Measurements from ENCODE around the gene FBXO2.
A peak's percentile ranks its signal among the peaks of the same experiment; 100 is the strongest.

The FBXO2 gene

DNA sequence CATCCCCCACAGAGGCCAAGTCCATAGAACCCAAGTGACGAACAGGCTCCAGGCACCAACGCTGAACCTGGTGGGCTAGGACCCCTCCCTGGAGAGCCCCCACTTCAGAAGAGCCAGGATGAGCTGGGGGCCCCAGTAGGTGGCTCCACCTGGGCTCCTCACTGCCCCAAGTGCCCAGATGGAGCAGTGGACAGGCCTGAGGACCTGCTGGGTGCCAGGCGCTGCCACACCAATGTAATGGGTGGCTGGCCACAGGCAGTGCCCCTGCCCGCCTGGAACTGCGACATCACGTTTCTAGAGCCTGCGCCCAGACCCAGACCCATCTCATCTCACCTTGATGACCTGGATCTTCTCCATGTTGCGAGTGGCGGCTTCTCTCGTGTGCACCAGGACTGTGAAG is 21.1 kb upstream of the FBXO2 start:
- Mint-ChIP-seq H3K36me3 (ENCODE audit: insufficient read depth) (peaks cover 31% of the 10 kb centered on the region), H3K27ac (no peak overlapping the region), H3K4me3 (no peak overlapping the region), H3K4me1 (ENCODE audit: low read depth in 2 of 2) (peaks cover 6 to 8% of the 10 kb centered on the region in 2 donors), H3K27me3 (no peaks in the 10 kb centered on the region), H3K9me3 (no peaks in the 10 kb centered on the region)
- ATAC-seq (replicated peaks) (no peak), DNase-seq (no peak)

DNA sequence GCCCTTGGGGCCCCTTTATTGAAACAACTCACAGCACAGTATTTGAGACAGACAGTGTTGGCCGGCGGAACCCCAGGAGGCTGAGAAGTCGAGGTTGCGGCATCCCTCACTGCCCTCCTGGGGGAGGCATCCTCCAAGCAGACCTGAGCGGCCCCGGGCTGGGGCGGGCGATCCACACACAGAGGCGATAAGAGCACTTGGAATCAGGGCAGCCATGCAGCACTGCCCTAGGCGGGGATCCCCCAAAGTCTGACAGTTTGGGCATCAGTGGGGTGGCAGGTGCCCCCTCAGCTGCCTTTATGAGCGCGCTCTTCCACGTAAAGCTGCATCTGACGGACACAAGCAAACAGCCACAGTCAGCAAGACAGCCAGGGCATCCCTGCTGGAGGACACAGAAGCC is 20.3 kb upstream of the FBXO2 start:
- DNase-seq = no peak
- H3K27me3 Mint-ChIP-seq = no peaks in the 10 kb centered on the region
- peaks cover 31% of the 10 kb centered on the region for H3K36me3 Mint-ChIP-seq (ENCODE audit: insufficient read depth)
- no peak for ATAC-seq (replicated peaks)
- no peak overlapping the region for H3K27ac Mint-ChIP-seq
- H3K9me3 Mint-ChIP-seq = no peaks in the 10 kb centered on the region
- H3K4me1 Mint-ChIP-seq (ENCODE audit: low read depth in 2 of 2) = peaks cover 4 to 6% of the 10 kb centered on the region in 2 donors
- no peak overlapping the region for H3K4me3 Mint-ChIP-seq

DNA sequence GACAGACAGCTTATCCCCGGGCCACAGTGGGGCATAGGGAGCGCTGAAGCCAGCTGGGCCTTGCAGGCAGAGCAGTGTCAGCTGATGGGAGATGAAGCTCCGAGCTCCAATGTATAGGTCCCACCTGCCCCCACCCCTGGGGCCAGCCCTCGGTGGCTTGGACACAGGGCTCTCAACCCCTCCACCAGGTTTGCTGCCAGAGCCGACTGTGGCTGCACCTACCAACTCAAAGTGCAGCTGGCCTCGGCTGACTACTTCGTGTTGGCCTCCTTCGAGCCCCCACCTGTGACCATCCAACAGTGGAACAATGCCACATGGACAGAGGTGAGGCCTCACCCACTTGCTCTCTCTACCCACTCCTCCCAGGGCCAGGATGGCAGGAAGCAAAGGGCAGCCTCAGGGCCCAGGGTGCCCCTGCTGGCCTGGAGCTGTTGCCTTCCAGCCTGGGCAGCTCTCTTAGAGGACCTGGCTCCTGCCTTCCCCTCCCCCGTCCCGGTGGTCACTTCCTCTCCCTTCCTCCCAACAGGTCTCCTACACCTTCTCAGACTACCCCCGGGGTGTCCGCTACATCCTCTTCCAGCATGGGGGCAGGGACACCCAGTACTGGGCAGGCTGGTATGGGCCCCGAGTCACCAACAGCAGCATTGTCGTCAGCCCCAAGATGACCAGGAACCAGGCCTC is 19.0 kb upstream of the FBXO2 start:
- ATAC-seq (replicated peaks) (no peak), DNase-seq (no peak)
- H3K9me3 Mint-ChIP-seq = no peaks in the 10 kb centered on the region
- H3K4me3 Mint-ChIP-seq = no peak overlapping the region
- peaks cover 5 to 10% of the 10 kb centered on the region in 2 donors for H3K4me1 Mint-ChIP-seq (ENCODE audit: low read depth in 2 of 2)
- H3K27me3 Mint-ChIP-seq = no peaks in the 10 kb centered on the region
- peaks cover 29% of the 10 kb centered on the region for H3K36me3 Mint-ChIP-seq (ENCODE audit: insufficient read depth)
- no peak overlapping the region for H3K27ac Mint-ChIP-seq

DNA sequence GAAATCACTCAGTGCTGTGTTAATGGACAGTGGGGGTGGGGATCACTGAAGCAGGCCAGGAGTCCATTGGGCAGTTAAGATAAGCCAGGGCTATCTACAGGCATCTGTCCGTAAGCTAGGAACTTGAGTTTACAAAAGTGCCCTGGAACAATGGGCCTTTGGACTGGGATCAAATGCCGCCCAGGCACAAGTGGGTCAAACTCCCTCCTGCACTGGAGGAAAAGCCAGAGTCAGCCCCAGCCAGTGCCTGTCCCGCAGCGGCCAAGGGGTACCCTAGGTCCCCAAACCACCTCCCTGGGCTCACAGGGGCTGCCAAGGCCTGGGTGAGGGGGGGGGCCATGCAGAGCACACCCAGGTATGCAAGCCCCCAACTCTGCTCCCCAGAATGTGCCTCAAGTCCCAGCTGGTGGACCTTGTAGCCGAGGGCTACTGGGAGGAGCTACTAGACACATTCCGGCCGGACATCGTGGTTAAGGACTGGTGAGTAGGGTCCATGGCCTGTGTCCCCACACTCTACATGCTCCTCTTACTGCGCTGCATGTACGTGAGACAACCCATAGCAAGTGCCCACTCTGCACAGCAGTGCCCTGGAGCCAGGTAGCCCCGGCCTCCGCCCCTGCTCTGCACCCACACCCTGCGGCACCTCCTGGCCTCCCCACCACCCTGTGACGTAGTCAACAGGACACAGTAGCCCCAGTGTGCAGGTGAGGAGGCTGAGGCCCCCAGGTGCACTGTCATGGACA is 17.5 kb upstream of the FBXO2 start:
- no peaks in the 10 kb centered on the region for H3K9me3 Mint-ChIP-seq
- ATAC-seq (replicated peaks) = no peak
- no peak overlapping the region for H3K4me3 Mint-ChIP-seq
- no peak for DNase-seq
- peaks cover 5 to 10% of the 10 kb centered on the region in 2 donors for H3K4me1 Mint-ChIP-seq (ENCODE audit: low read depth in 2 of 2)
- H3K36me3 Mint-ChIP-seq (ENCODE audit: insufficient read depth) = peaks cover 29% of the 10 kb centered on the region
- H3K27ac Mint-ChIP-seq = no peak overlapping the region
- H3K27me3 Mint-ChIP-seq = no peaks in the 10 kb centered on the region

DNA sequence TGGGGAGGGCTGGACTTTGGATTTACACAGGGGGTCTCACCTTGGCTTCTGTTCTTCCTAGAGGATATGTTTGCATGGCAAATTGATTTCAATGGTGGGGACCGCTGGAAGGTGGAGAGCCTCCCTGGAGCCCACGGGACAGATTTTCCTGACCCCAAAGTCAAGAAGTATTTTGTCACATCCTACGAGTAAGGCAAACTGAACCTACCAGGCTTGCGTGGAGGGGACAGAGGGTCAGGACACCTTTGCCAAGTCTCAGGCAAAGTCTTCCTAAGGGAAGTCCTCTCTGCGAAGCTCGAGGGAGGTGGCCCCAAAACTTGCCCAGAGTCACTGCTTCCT is 16.9 kb upstream of the FBXO2 start:
- ATAC-seq (replicated peaks) (no peak), DNase-seq (no peak)
- Mint-ChIP-seq H3K9me3 (no peaks in the 10 kb centered on the region), H3K27ac (no peak overlapping the region), H3K36me3 (ENCODE audit: insufficient read depth) (peaks cover 29% of the 10 kb centered on the region), H3K4me3 (no peak overlapping the region), H3K4me1 (ENCODE audit: low read depth in 2 of 2) (peaks cover 5 to 10% of the 10 kb centered on the region in 2 donors), H3K27me3 (no peaks in the 10 kb centered on the region)

DNA sequence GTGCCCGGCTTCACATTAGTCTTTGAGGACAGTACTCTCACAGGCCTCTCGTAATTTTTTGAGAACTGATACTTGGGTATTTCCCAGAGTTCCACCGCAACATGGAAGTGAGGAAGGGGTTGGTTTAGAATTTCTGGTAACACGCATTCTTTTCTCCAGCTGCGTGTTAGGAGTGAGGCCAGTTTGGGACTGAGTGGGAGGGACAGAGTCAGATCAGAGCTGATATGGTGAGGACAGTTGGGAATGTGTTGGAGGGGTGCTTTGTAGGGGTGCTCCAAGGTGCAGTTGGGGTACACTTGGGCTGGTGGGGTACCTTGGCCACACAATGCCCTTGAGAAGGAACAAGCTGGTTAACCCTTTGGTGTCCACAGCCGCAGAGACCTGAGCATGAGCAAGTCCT is 16.5 kb upstream of the FBXO2 start:
- no peak for DNase-seq
- no peaks in the 10 kb centered on the region for H3K27me3 Mint-ChIP-seq
- H3K4me3 Mint-ChIP-seq = no peak overlapping the region
- peaks cover 6 to 10% of the 10 kb centered on the region in 2 donors for H3K4me1 Mint-ChIP-seq (ENCODE audit: low read depth in 2 of 2)
- H3K9me3 Mint-ChIP-seq = no peaks in the 10 kb centered on the region
- H3K27ac Mint-ChIP-seq = no peak overlapping the region
- no peak for ATAC-seq (replicated peaks)
- peaks cover 33% of the 10 kb centered on the region for H3K36me3 Mint-ChIP-seq (ENCODE audit: insufficient read depth)

DNA sequence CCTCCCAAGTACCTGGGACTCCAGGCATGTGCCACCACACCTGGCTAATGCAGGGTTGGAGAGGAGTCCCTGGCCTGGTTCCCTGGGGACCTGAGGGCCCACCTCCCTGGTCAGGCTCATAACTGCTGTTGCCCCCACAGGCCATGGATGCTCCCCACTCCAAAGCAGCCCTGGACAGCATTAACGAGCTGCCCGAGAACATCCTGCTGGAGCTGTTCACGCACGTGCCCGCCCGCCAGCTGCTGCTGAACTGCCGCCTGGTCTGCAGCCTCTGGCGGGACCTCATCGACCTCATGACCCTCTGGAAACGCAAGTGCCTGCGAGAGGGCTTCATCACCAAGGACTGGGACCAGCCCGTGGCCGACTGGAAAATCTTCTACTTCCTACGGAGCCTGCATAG is 14.3 kb upstream of the FBXO2 start:
- no peak for ATAC-seq (replicated peaks)
- Mint-ChIP-seq H3K27me3 (no peaks in the 10 kb centered on the region), H3K4me3 (no peak overlapping the region), H3K36me3 (ENCODE audit: insufficient read depth) (peaks cover 20% of the 10 kb centered on the region), H3K9me3 (no peaks in the 10 kb centered on the region), H3K4me1 (ENCODE audit: low read depth in 2 of 2) (peaks cover 9 to 10% of the 10 kb centered on the region in 2 donors), H3K27ac (no peak overlapping the region)
- DNase-seq = no peak

DNA sequence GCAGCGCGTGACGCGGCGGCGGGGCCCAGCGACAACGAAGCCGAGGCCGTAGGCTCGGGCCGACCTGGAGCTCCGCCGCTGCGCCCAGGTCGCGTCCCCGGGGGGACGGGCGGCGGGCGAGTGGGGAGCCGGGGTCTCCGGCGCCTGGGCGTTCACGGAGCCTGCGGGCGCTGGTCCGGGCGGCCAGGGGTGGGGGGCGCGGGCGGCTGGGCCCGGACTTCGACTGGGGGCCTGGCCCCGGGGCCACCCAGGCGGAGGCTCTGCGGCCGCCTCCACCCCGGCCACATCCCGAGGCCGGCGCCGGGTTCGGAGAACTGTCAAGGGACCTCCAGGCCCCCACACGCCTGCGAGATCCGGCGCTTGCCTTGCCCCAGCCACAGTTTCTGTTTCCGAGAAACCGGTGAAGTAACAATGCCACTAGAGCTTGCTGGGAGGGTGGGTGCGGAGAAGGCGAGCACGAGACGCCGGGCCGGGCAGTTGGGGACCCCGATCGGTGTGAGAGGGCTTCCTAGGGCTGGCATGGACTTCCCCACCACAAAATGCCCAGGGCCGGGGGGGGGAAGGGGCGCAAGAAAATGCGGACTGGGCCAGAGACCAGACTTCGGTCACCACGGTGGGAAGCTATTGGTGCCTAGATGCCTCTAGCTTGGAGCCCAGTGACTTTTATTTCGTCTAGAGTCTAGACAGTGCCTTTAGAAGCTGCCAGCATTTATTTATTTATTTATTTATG is 10.3 kb upstream of the FBXO2 start:
- no peaks in the 10 kb centered on the region for H3K9me3 Mint-ChIP-seq
- DNase-seq (peak; percentile 46 to 59 (median 54)), ATAC-seq (replicated peaks) (peak; percentile 75)
- H3K36me3 Mint-ChIP-seq (ENCODE audit: insufficient read depth) = peaks cover 15% of the 10 kb centered on the region
- peak overlapping the region in 1 of 2 donors; percentile 86 for H3K27ac Mint-ChIP-seq
- peaks cover 5 to 11% of the 10 kb centered on the region in 2 donors for H3K4me1 Mint-ChIP-seq (ENCODE audit: low read depth in 2 of 2)
- H3K27me3 Mint-ChIP-seq = no peaks in the 10 kb centered on the region
- peak overlapping the region; percentile 75 to 79 for H3K4me3 Mint-ChIP-seq

DNA sequence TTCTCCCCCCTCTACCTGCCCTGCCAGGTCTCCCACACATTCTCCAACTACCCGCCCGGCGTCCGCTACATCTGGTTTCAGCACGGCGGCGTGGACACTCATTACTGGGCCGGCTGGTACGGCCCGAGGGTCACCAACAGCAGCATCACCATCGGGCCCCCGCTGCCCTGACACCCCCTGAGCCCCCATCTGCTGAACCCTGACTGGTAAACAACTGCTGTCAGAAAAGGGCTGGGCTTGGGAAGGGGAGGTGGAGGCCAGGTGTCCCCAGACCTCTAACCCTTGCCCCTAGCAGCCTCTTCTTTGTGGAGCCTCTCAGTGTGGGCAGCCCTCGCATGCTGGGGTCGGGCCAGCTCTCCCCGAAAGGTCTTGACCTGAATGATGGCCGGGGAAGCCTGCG is 6.9 kb upstream of the FBXO2 start:
- H3K27me3 Mint-ChIP-seq = no peaks in the 10 kb centered on the region
- DNase-seq (no peak), ATAC-seq (replicated peaks) (no peak)
- H3K27ac Mint-ChIP-seq = no peak overlapping the region
- H3K4me1 Mint-ChIP-seq (ENCODE audit: low read depth in 2 of 2) = peaks cover 0 to 11% of the 10 kb centered on the region in 2 donors
- H3K36me3 Mint-ChIP-seq (ENCODE audit: insufficient read depth) = peaks cover 32% of the 10 kb centered on the region
- H3K4me3 Mint-ChIP-seq = no peak overlapping the region
- H3K9me3 Mint-ChIP-seq = no peaks in the 10 kb centered on the region

DNA sequence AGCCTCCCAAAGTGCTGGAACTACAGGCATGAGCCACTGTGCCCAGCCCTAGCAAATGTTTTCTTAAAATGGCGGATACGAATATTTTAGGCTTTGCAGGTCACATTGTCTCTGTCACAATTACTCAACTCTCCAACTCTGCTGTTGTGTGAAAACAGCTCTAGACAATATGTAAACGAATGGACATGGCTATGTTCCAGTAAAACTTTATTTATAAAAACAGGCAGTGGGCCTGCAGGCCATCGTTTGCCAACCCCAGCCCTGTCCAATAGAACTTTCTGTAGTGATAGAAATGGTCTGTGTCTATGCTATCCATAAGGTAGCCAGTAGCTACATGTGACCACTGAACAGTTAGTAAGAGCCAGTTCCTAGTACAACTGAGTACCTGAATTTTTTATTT is 5.5 kb upstream of the FBXO2 start:
- Mint-ChIP-seq H3K27ac (no peak overlapping the region), H3K4me1 (ENCODE audit: low read depth in 2 of 2) (peaks cover 4 to 11% of the 10 kb centered on the region in 2 donors), H3K4me3 (no peak overlapping the region), H3K27me3 (no peaks in the 10 kb centered on the region), H3K9me3 (no peaks in the 10 kb centered on the region), H3K36me3 (ENCODE audit: insufficient read depth) (peaks cover 29% of the 10 kb centered on the region)
- no peak for ATAC-seq (replicated peaks)
- DNase-seq = no peak

DNA sequence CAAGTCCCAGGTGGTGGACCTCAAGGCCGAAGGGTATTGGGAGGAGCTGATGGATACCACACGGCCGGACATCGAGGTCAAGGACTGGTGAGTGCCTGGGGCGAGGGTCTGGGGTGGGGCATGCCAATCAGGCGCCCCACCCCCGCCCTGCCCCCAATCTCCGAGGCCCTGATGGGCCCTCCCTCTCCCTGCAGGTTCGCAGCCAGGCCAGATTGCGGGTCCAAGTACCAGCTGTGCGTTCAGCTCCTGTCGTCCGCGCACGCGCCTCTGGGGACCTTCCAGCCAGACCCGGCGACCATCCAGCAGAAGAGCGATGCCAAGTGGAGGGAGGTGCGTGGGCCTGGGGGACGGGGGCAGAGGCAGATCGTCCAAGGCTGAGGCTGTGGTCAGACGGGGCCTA is 4.3 kb upstream of the FBXO2 start:
- Mint-ChIP-seq H3K9me3 (no peaks in the 10 kb centered on the region), H3K4me3 (no peak overlapping the region), H3K36me3 (ENCODE audit: insufficient read depth) (peaks cover 29% of the 10 kb centered on the region), H3K27ac (no peak overlapping the region), H3K27me3 (no peaks in the 10 kb centered on the region), H3K4me1 (ENCODE audit: low read depth in 2 of 2) (peaks cover 4 to 9% of the 10 kb centered on the region in 2 donors)
- ATAC-seq (replicated peaks) = no peak
- DNase-seq = no peak

DNA sequence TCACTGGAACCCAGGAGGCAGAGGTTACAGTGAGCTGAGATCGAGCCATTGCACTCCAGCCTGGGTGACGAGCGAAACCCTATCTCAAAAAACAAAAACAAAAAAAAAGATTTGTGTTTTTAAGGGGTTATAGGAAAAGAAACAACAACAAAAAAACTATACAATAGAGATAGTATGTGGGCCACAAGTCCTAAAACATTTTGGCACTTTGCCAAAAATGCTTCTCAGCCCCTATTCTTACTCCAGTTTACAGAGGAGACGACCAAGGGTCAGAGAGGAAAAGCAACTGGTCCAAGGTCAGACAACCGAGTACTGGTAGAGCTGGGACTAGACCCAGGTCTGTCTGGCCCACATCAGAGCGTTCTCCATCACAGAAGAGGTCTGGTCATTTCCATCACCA is 3.4 kb upstream of the FBXO2 start:
- no peaks in the 10 kb centered on the region for H3K9me3 Mint-ChIP-seq
- ATAC-seq (replicated peaks) (no peak), DNase-seq (no peak)
- peaks cover 4 to 9% of the 10 kb centered on the region in 2 donors for H3K4me1 Mint-ChIP-seq (ENCODE audit: low read depth in 2 of 2)
- no peak overlapping the region for H3K4me3 Mint-ChIP-seq
- peaks cover 29% of the 10 kb centered on the region for H3K36me3 Mint-ChIP-seq (ENCODE audit: insufficient read depth)
- no peak overlapping the region for H3K27ac Mint-ChIP-seq
- no peaks in the 10 kb centered on the region for H3K27me3 Mint-ChIP-seq

DNA sequence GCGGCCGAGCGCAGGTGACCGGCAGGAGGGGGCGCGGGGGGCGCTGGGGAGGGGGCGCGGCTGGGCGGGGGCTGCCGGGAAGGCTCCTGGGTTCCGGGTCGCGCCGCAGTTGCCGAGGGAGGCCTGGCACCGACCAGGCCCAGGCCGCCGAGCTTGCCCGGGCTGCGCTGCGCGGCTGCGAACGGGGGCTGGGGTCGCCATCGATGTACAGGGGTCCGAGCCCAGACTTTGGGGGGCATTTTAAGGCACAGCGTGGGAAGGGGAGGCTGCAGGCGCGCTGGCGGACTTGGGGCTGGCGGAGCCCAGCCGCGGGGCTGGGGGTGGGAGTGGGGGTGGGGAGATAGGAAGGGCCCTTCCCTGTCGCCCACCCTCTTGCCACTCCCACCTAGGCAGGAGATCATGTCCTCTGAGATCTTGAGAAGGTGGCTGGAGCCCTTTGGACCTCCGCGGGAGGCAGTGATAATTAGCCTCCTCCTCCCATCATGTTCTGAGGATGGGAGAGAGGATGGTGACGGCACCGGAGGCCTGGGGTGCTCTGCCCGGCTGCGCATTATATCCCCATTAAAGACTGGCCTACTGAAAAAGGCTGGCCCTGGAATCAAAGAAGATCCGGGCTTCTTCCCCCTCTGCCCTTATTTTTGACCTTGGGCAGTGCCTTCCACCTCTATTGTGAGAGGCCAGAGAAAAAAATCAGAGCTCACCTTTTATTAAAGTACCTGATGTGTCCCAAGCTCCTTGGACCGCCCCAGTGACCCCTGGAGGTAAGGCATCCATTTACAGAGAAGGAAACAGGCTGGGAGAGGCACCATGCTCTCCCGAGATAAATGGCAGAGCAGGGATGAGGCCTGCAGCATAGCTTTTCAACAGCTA is 945 bp upstream of the FBXO2 start:
- Mint-ChIP-seq H3K9me3 (no peaks in the 10 kb centered on the region), H3K27ac (no peak overlapping the region), H3K36me3 (ENCODE audit: insufficient read depth) (peaks cover 29% of the 10 kb centered on the region), H3K27me3 (no peaks in the 10 kb centered on the region), H3K4me1 (ENCODE audit: low read depth in 2 of 2) (peaks cover 14 to 21% of the 10 kb centered on the region in 2 donors), H3K4me3 (peak overlapping the region; percentile 71 to 75)
- peak; percentile 4 for ATAC-seq (replicated peaks)
- DNase-seq = no peak

Data from effector memory CD8-positive, alpha-beta T cell (primary cell).